Measurements from ENCODE around the gene SOCS2.

DNA sequence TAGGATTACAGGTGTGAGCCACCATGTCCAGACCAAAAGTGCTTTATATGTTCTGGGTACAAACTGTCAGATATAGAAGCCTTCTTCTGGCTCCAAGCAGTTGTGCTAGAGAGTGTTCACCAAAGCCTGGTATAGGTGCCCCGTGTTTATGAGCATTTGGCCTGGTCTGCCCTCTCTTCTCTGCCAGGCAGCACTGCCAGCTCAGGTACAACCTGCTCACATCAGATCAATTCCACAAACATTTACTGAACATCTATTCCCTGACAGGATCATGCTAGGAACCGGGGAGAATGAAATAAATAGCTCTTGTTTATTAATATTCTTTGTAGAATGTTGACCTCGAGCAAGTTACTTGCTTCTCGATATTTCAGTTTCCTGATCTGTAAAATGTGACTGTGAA, 20.0 kb upstream of the SOCS2 start:
- no peak for TF ChIP-seq EP300 (IDR thresholded peaks at IDR 0.05)
- no peak for TF ChIP-seq CTCF (IDR thresholded peaks at IDR 0.05)
- no peak for TF ChIP-seq POLR2A (IDR thresholded peaks at IDR 0.05; ENCODE audit: low read depth)
- TF ChIP-seq POLR2AphosphoS5 (IDR thresholded peaks at IDR 0.05) = no peak
